ENCODE measurements around the gene ZGRF1.

- no peak for TF ChIP-seq POLR2A (IDR thresholded peaks at IDR 0.05)
- no peak for TF ChIP-seq CTCF (IDR thresholded peaks at IDR 0.05)
These were observed 15.5 kb upstream of the ZGRF1 start for GRCh38 chr4:112652216-112652615.

Data from esophagus squamous epithelium (tissue), 4 donors.